ENCODE data around the gene SUSD5.

Gene SUSD5

DNA sequence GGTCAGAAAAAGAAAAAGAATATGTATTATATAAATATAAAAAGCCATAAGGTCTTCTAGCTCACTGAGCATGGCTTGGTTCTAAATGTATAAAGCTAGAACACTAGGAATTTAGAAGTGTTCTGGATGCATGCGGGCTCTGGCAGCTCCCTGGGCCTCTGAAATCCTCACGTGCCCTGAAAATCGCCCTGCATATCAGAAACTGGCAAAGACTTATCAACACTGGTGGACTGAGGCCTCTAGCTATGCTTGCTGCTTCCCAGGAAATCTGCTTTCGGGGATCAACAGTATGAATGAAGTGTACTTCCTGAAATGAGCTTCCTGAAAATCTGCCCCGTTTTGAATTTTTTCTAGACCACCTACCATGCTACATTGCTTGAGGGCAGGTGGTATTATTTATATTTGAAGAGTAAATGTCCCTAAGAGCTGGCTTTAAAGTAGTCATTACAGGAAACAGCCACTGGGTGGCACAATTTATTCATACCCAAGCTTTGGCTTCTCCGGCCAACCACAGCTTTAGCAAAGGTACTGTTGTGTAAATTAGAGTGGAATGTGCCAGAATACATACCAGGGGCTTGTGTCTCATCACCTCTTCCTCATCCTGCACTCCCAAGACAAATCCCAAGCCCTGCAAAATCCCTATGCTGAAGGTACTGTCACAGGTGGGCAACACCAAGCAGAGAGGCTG, 87.1 kb downstream of the SUSD5 start:
- CTCF ChIA-PET: interaction anchor here (0.7 to 1.6 kb wide), 6 partner anchors 57 to 403 kb away, joined by 3 to 19 read pairs (median 3); no protein-coding TSS in a partner anchor
- POLR2A ChIA-PET (ENCODE audit: low non-redundant PET): no interaction called here
- DNase-seq (ENCODE audit: low spot score): peak; percentile 49
- H3K27ac ChIP-seq: 0 out of 2 replicates have a peak overlapping the region, but pooled peaks have one; percentile 14
- TF ChIP-seq, protein P1, sequence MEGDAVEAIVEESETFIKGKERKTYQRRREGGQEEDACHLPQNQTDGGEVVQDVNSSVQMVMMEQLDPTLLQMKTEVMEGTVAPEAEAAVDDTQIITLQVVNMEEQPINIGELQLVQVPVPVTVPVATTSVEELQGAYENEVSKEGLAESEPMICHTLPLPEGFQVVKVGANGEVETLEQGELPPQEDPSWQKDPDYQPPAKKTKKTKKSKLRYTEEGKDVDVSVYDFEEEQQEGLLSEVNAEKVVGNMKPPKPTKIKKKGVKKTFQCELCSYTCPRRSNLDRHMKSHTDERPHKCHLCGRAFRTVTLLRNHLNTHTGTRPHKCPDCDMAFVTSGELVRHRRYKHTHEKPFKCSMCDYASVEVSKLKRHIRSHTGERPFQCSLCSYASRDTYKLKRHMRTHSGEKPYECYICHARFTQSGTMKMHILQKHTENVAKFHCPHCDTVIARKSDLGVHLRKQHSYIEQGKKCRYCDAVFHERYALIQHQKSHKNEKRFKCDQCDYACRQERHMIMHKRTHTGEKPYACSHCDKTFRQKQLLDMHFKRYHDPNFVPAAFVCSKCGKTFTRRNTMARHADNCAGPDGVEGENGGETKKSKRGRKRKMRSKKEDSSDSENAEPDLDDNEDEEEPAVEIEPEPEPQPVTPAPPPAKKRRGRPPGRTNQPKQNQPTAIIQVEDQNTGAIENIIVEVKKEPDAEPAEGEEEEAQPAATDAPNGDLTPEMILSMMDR (conservative IDR thresholded peaks at IDR 0.05; ENCODE audit: low read depth): peak; percentile 68

DNA sequence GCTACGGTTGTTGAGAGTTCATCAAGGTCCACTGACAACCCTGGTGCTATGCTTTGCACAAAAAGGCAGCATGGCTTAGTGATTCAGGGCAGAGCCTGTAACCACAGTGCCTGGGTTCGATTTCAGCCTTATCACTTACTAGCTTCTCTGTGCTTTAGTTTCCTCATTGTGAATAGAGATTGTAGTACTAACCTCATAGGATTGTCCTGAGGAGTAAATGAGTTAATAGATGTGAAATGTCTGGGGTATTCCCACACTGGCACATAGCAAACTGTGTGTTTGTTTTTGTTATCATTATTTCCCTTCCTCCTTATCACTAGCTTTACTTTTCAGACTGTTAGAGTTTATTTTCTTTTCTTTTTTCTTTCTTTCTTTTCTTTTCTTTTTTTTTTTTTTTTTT, 88.5 kb downstream of the SUSD5 start:
- TF ChIP-seq, protein P1 (conservative IDR thresholded peaks at IDR 0.05; ENCODE audit: low read depth): no peak
- no peak overlapping the region for H3K27ac ChIP-seq
- no peak for DNase-seq (ENCODE audit: low spot score)
- POLR2A ChIA-PET (ENCODE audit: low non-redundant PET): no interaction called here
- CTCF ChIA-PET: no interaction called here

DNA sequence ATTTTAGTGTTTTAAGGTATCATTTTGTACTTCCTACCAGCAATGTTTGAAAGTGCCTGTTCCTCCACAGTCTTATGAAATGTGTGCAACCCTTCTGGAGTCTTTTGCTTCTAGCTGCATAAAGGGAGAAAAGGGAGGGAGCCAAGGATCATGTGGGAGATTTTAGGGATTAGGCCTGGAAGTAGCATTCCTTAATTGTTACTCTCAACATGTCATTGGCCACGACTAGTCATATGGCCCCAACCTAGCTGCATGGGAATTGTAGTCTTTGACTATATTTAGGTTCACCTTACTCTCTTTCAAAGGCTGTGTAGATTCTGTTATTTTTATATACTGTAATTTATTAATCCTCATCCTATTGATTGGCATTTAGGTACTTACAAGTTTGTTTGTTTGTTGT, 89.9 kb downstream of the SUSD5 start:
- TF ChIP-seq, protein P1 (conservative IDR thresholded peaks at IDR 0.05; ENCODE audit: low read depth): no peak

DNA sequence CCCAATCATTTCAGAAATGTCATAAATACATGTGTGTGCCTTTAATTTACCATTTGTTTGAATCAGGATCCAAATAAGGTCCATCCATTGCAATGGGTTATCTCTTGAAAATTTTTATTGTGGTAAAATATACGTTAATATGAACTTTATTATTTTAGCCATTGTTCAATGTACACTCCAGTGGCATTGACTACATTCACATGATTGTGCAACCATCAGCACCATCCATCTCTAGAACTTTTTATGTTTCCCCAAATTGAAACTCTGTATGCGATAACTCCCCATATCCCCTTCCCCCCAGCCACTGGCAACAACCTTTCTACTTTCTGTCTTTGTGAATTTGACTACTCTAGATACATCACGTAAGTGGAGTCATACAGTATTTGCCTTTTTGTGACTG, 92.8 kb downstream of the SUSD5 start:
- TF ChIP-seq, protein P1 (conservative IDR thresholded peaks at IDR 0.05; ENCODE audit: low read depth): no peak
- ChIA-PET POLR2A (ENCODE audit: low non-redundant PET) (no interaction called here), CTCF (no interaction called here)
- DNase-seq (ENCODE audit: low spot score): no peak
- H3K27ac ChIP-seq: no peak overlapping the region

More for the DNA sequence above, 89.9 kb downstream of the SUSD5 start:
- ChIA-PET CTCF (interaction anchor here (0.7 kb wide), 1 partner anchor 244 kb away, joined by 3 read pairs; no protein-coding TSS in a partner anchor), POLR2A (ENCODE audit: low non-redundant PET) (no interaction called here)
- no peak overlapping the region for H3K27ac ChIP-seq
- no peak for DNase-seq (ENCODE audit: low spot score)

DNA sequence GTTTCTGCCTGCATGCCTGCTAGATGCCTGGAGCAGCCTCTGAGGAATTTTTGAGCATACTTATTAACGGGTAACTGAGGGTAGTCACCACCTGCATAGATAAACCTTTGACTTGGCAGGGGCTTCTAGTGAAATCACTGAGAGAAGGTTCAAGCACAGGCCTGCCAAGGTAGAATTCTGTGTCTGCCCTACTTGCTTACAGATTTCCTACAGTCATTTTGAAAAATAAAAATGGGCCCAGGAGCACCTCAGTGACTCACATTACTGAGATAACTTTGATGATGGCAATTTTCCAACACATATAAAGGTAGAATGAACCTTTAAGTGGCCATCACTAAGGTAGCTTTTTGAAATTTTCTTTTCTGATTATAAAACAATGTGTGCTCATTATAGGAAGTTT, 94.0 kb downstream of the SUSD5 start:
- 0 out of 2 replicates have a peak overlapping the region, but pooled peaks have one; percentile 16 for H3K27ac ChIP-seq
- POLR2A ChIA-PET (ENCODE audit: low non-redundant PET): no interaction called here
- DNase-seq (ENCODE audit: low spot score): no peak
- TF ChIP-seq, protein P1 (conservative IDR thresholded peaks at IDR 0.05; ENCODE audit: low read depth): no peak
- CTCF ChIA-PET: no interaction called here

DNA sequence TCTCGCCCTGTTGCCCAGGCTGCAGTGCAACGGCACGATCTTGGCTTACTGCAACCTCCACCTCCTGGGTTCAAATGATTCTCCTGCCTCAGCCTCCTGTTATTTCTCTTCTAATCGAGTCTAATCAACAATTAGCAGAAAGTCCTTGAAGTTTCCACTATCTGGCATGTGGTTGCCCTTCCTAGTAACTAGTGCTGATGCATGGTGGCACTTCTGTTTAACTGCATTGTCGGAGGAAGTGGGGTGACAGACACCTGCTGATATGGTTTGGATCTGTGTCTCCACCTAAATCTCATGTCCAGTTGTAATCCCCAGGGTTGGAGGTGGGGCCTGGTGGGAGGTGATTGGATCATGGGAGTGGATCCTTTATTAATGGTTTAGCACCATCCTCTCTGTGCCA, 95.6 kb downstream of the SUSD5 start:
- no peak for DNase-seq (ENCODE audit: low spot score)
- TF ChIP-seq, protein P1 (conservative IDR thresholded peaks at IDR 0.05; ENCODE audit: low read depth): no peak
- ChIA-PET CTCF (no interaction called here), POLR2A (ENCODE audit: low non-redundant PET) (no interaction called here)
- H3K27ac ChIP-seq: no peak overlapping the region
